Breast epithelium (tissue), 3 donors: ENCODE results near the gene ARHGAP18.

Experiments
- POLR2A ChIP-seq: fragments of 450-650 bp; IDR thresholded peaks from one replicate; pipeline ENCODE4 v1.6.1; 2016; ENCODE audit warnings: antibody characterized with exemption, mild to moderate bottlenecking, moderate library complexity
- POLR2AphosphoS5 ChIP-seq, 3 donors: sonication (generic); formaldehyde crosslinking; IDR thresholded peaks; one replicate each; pipeline ENCODE4 v1.6.1; 2017; ENCODE audit warnings: antibody characterized with exemption in 3 of 3
- TF ChIP-seq, protein P1 (sequence below), 3 donors: fragments of 450-650 bp; IDR thresholded peaks; one replicate each; pipeline ENCODE4 v1.5.1; 2016 to 2017; ENCODE audit warnings: antibody characterized with exemption in 3 of 3, mild to moderate bottlenecking in 3 of 3, moderate library complexity in 3 of 3

GRCh38 chr6:129568015-129568414, 142.0 kb downstream of the ARHGAP18 start:
- TF ChIP-seq POLR2AphosphoS5 (IDR thresholded peaks at IDR 0.05), result no peak
- TF ChIP-seq, protein P1, sequence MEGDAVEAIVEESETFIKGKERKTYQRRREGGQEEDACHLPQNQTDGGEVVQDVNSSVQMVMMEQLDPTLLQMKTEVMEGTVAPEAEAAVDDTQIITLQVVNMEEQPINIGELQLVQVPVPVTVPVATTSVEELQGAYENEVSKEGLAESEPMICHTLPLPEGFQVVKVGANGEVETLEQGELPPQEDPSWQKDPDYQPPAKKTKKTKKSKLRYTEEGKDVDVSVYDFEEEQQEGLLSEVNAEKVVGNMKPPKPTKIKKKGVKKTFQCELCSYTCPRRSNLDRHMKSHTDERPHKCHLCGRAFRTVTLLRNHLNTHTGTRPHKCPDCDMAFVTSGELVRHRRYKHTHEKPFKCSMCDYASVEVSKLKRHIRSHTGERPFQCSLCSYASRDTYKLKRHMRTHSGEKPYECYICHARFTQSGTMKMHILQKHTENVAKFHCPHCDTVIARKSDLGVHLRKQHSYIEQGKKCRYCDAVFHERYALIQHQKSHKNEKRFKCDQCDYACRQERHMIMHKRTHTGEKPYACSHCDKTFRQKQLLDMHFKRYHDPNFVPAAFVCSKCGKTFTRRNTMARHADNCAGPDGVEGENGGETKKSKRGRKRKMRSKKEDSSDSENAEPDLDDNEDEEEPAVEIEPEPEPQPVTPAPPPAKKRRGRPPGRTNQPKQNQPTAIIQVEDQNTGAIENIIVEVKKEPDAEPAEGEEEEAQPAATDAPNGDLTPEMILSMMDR (IDR thresholded peaks at IDR 0.05), result no peak
- no peak for TF ChIP-seq POLR2A
